Measurements from ENCODE around the gene NOXA1. TPM values are rescaled to one million over a fixed set of nuclear protein-coding genes. Genes with fewer than 3 reads are reported as not detected.

NOXA1 gene
- total and polyA plus RNA-seq, 7 donors: 1.4 to 16.4 (median 3.3) TPM

DNA sequence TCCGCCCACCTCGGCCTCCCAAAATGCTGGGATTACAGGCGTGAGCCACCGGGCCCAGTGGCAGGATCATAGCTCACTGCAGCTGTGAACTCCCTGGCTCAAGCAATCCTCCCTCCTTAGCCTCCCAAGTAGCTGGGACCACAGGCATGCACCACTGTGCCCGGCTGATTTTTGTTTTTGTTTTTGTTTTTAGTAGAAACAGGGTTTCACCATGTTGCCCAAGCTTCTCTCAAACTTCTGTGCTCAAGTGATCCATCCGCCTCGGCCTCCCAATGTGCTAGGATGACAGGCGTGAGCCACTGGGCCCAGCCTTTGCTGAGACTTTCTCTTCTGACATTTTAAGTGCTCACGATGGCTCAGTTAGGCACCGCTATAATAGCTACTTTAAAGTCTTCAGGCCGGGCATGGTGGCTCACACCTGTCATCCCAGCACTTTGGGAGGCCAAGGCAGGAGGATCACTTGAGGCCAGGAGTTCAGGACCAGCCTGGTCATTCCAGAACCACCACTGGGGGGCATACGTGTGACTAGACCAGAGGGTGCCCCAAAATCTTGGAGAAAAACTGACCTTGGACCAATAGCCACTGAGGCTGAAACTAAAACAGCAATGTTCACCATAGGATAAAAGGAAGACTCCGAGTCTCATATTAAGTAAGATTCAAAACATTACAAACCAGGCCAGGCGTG lies 21.1 kb downstream of the NOXA1 start:
- peaks cover 0 to 3% (median 0%) of the 10 kb centered on the region in 4 donors for H3K9me3 ChIP-seq
- DNase-seq: no peak
- 85 to 89% methylated on average over 14 of the region's 14 CpGs for WGBS, 2 donors

DNA sequence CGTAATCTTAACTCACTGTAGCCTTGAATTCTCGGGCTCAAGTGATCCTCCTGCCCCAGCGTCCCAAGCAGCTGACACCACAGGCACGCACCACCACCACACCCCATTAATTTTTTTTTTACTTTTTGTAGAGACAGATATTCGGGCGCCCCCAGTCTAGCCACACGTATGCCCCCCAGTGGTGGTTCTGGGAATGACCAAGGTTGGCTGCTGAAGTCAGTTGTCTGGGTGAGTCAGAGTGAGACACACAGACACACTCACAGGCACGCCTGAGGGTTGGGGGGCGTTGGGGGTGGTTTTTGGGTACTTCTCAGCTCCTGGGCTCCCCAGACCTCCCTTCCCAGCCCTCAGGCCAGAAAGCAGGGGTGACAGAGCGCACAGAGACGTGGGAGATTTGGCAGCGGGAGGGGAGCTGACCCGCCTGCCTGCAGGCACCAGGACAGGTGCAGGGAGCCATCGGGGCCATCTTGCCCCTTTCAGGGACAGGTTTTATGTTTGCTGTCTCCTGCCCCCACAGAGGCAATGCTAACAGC lies 22.1 kb downstream of the NOXA1 start:
- Histone ChIP-seq H3K36me3 (peaks cover 0 to 13% (median 6%) of the 10 kb centered on the region in 4 donors), H3K27ac (no peak overlapping the region), H3K9me3 (peaks cover 0 to 3% (median 0%) of the 10 kb centered on the region in 4 donors), H3K4me3 (no peak overlapping the region), H3K27me3 (peaks cover 10 to 39% (median 19%) of the 10 kb centered on the region in 3 donors), H3K4me1 (peaks cover 0 to 17% (median 16%) of the 10 kb centered on the region in 4 donors)
- 5 to 17% methylated on average over 14 of the region's 14 CpGs for WGBS, 2 donors
- intact Hi-C loops (cut with DNase I): loop anchor here (2.0 kb wide), 1 partner anchor 21 kb away; no protein-coding TSS in a partner anchor
- TF ChIP-seq, protein P1, sequence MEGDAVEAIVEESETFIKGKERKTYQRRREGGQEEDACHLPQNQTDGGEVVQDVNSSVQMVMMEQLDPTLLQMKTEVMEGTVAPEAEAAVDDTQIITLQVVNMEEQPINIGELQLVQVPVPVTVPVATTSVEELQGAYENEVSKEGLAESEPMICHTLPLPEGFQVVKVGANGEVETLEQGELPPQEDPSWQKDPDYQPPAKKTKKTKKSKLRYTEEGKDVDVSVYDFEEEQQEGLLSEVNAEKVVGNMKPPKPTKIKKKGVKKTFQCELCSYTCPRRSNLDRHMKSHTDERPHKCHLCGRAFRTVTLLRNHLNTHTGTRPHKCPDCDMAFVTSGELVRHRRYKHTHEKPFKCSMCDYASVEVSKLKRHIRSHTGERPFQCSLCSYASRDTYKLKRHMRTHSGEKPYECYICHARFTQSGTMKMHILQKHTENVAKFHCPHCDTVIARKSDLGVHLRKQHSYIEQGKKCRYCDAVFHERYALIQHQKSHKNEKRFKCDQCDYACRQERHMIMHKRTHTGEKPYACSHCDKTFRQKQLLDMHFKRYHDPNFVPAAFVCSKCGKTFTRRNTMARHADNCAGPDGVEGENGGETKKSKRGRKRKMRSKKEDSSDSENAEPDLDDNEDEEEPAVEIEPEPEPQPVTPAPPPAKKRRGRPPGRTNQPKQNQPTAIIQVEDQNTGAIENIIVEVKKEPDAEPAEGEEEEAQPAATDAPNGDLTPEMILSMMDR (IDR thresholded peaks at IDR 0.05): peak; percentile 69 to 85 (median 80)
- no peak for TF ChIP-seq EP300 (IDR thresholded peaks at IDR 0.05)
- TF ChIP-seq POLR2A (IDR thresholded peaks at IDR 0.05): no peak
- peak; percentile 87 for DNase-seq

More for the DNA sequence above, 21.1 kb downstream of the NOXA1 start:
- peaks cover 10 to 43% (median 19%) of the 10 kb centered on the region in 3 donors for H3K27me3 ChIP-seq
- intact Hi-C loops (cut with DNase I): loop anchor here (2.0 kb wide), 1 partner anchor 19 kb away; no protein-coding TSS in a partner anchor
- peaks cover 0 to 17% (median 16%) of the 10 kb centered on the region in 4 donors for H3K4me1 ChIP-seq
- H3K36me3 ChIP-seq: peaks cover 0 to 7% (median 3%) of the 10 kb centered on the region in 4 donors
- H3K4me3 ChIP-seq: no peak overlapping the region
- TF ChIP-seq POLR2AphosphoS5 (IDR thresholded peaks at IDR 0.05) (no peak), POLR2A (IDR thresholded peaks at IDR 0.05) (no peak), EP300 (IDR thresholded peaks at IDR 0.05) (no peak)
- TF ChIP-seq, protein P1 (IDR thresholded peaks at IDR 0.05): no peak
- no peak overlapping the region for H3K27ac ChIP-seq

DNA sequence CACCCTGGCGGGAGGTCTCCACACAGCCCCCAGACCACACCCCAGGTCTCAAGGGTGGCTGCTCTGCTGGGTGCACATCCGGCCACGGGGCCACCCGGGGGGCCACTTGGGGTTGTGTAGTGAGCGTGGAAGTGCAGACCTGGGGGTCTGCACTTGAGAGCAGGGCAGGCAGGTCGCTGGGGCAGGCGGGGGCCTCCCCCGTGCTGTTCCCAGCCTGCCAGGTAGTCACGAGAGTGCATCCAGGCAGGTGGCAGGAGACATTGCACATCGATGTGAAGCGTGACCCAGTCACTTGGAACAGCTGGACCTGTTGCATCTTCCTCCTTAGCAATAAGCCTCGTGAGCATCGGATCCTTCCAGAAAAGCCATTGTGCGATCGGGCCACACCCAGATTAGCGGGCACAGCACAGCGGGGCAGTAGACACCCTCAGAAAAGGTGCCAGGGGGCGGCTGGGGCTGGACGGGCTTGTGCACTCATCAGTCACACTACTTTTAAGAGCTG lies 22.8 kb downstream of the NOXA1 start:
- Histone ChIP-seq H3K36me3 (peaks cover 0 to 13% (median 6%) of the 10 kb centered on the region in 4 donors), H3K27ac (no peak overlapping the region), H3K4me1 (peaks cover 0 to 17% (median 16%) of the 10 kb centered on the region in 4 donors), H3K4me3 (no peak overlapping the region), H3K27me3 (peaks cover 10 to 39% (median 19%) of the 10 kb centered on the region in 3 donors), H3K9me3 (peaks cover 0 to 3% (median 0%) of the 10 kb centered on the region in 4 donors)
- intact Hi-C loops (cut with DNase I): loop anchor here (2.0 kb wide), 1 partner anchor 21 kb away; no protein-coding TSS in a partner anchor
- 11 to 56% methylated on average over 19 of the region's 19 CpGs for WGBS, 2 donors
- DNase-seq: no peak
- TF ChIP-seq POLR2A (IDR thresholded peaks at IDR 0.05): no peak
- no peak for TF ChIP-seq POLR2AphosphoS5 (IDR thresholded peaks at IDR 0.05)

DNA sequence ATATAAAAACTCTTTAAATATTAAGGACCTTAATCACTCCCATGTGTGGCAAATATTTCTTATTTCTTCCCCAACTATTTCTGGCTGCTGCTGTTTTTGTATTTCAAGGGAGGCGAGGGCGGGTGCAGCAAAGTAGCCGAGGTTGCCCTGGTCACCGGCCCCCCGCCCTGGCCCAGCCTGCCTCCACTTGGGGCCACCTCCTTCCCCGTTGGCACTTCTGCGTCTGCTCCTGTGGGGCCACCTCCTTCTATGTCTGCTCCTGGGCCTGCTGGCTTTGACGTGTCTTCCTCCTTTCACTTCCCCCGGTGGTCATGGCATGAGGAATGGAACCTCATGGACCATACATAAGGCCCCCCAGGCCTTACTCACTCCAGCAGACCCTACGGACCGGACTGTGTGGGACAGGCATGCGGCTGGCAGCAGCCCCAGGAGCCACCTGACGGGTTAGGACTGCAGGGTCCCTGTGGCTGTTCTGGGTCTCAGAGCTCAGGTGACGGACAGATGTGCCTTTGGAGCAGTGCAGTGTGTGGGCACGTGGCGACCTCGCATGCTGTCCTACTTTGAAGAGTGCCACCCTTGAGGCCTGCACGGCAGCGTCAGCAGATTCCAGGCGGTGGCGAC lies 23.8 kb downstream of the NOXA1 start:
- Histone ChIP-seq H3K36me3 (peaks cover 0 to 13% (median 6%) of the 10 kb centered on the region in 4 donors), H3K4me3 (no peak overlapping the region), H3K27ac (no peak overlapping the region), H3K4me1 (peaks cover 0 to 9% (median 8%) of the 10 kb centered on the region in 4 donors), H3K9me3 (peaks cover 0 to 3% (median 0%) of the 10 kb centered on the region in 4 donors), H3K27me3 (peaks cover 2 to 30% (median 9%) of the 10 kb centered on the region in 3 donors)
- intact Hi-C loops (cut with DNase I): no loop called here
- DNase-seq: no peak
- WGBS, 2 donors: 80 to 82% methylated on average over 21 of the region's 21 CpGs
- TF ChIP-seq POLR2A (IDR thresholded peaks at IDR 0.05) (no peak), POLR2AphosphoS5 (IDR thresholded peaks at IDR 0.05) (no peak), EP300 (IDR thresholded peaks at IDR 0.05) (no peak)
- TF ChIP-seq, protein P1 (IDR thresholded peaks at IDR 0.05): no peak

Data from sigmoid colon (tissue), 7 donors.